Measurements from ENCODE around the gene KCNE4.

The KCNE4 gene

DNA sequence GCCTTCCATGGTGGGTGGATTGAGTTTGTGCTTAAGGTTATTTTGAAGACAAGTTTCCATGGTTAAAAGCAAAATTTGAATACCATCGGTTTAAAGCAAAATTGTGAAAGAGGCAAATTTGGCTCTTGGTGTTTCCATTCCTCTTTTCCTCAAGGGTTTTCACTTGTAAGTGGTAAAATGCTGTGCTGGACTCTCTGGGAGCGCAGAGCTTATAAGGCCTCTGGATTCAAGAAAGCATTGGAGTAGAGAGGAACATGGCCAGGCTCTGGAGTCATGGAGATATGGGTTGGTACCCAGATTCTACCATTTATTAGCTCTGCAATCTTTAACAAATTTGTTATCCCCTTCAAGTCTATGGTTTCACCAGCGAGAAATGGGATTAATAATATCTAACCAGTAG is 17.5 kb downstream of the KCNE4 start:
- TF ChIP-seq, protein P1, sequence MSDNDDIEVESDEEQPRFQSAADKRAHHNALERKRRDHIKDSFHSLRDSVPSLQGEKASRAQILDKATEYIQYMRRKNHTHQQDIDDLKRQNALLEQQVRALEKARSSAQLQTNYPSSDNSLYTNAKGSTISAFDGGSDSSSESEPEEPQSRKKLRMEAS (IDR thresholded peaks at IDR 0.05) = no peak
- no peak for TF ChIP-seq CREB1 (IDR thresholded peaks at IDR 0.05; ENCODE audit: low read depth)
- TF ChIP-seq FOXM1 (IDR thresholded peaks at IDR 0.05; ENCODE audit: borderline replicate concordance, low read depth) = no peak
- TF ChIP-seq, protein P2, sequence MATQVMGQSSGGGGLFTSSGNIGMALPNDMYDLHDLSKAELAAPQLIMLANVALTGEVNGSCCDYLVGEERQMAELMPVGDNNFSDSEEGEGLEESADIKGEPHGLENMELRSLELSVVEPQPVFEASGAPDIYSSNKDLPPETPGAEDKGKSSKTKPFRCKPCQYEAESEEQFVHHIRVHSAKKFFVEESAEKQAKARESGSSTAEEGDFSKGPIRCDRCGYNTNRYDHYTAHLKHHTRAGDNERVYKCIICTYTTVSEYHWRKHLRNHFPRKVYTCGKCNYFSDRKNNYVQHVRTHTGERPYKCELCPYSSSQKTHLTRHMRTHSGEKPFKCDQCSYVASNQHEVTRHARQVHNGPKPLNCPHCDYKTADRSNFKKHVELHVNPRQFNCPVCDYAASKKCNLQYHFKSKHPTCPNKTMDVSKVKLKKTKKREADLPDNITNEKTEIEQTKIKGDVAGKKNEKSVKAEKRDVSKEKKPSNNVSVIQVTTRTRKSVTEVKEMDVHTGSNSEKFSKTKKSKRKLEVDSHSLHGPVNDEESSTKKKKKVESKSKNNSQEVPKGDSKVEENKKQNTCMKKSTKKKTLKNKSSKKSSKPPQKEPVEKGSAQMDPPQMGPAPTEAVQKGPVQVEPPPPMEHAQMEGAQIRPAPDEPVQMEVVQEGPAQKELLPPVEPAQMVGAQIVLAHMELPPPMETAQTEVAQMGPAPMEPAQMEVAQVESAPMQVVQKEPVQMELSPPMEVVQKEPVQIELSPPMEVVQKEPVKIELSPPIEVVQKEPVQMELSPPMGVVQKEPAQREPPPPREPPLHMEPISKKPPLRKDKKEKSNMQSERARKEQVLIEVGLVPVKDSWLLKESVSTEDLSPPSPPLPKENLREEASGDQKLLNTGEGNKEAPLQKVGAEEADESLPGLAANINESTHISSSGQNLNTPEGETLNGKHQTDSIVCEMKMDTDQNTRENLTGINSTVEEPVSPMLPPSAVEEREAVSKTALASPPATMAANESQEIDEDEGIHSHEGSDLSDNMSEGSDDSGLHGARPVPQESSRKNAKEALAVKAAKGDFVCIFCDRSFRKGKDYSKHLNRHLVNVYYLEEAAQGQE (IDR thresholded peaks at IDR 0.05; ENCODE audit: low read depth) = no peak
- TF ChIP-seq RAD21 (IDR thresholded peaks at IDR 0.05; ENCODE audit: low read depth) = no peak
- TF ChIP-seq NFIC (IDR thresholded peaks at IDR 0.05) = no peak
- no peak for TF ChIP-seq TCF12 (IDR thresholded peaks at IDR 0.05; ENCODE audit: low read depth)
- no peak for TF ChIP-seq ZBTB7A (IDR thresholded peaks at IDR 0.05; ENCODE audit: low read depth)
- no peak for TF ChIP-seq EP300 (IDR thresholded peaks at IDR 0.05; ENCODE audit: borderline replicate concordance)
- TF ChIP-seq EGR1 (IDR thresholded peaks at IDR 0.05) = no peak
- no peak for TF ChIP-seq TAF1 (IDR thresholded peaks at IDR 0.05; ENCODE audit: low read depth)
- no peak for TF ChIP-seq CEBPB (IDR thresholded peaks at IDR 0.05)
- TF ChIP-seq YY1 (IDR thresholded peaks at IDR 0.05; ENCODE audit: low read depth) = no peak
- TF ChIP-seq, protein P3, sequence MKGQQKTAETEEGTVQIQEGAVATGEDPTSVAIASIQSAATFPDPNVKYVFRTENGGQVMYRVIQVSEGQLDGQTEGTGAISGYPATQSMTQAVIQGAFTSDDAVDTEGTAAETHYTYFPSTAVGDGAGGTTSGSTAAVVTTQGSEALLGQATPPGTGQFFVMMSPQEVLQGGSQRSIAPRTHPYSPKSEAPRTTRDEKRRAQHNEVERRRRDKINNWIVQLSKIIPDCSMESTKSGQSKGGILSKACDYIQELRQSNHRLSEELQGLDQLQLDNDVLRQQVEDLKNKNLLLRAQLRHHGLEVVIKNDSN (IDR thresholded peaks at IDR 0.05) = no peak

DNA sequence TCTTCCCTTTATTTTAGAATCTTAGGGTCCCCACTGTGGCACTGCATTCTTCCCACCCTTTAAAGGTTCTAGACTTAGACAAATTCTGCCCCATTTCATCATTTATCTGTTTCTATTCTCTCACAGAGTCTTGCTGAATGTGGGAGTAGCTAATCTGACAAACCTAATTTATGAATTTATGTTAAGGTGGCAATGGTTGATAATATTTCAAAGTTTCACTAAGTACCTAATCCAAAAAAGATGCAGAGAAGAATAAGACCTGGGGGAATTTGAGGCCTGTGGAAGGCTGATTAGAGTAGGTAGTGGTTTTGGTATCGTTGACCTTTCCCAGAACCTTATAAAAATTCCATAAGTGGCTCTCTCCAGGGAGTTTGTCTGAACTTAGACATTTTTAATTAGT is 18.0 kb downstream of the KCNE4 start:
- TF ChIP-seq ZBTB7A (IDR thresholded peaks at IDR 0.05; ENCODE audit: low read depth) (no peak), YY1 (IDR thresholded peaks at IDR 0.05; ENCODE audit: low read depth) (no peak), RAD21 (IDR thresholded peaks at IDR 0.05; ENCODE audit: low read depth) (no peak), TCF12 (IDR thresholded peaks at IDR 0.05; ENCODE audit: low read depth) (no peak), CEBPB (IDR thresholded peaks at IDR 0.05) (no peak), EP300 (IDR thresholded peaks at IDR 0.05; ENCODE audit: borderline replicate concordance) (no peak), EGR1 (IDR thresholded peaks at IDR 0.05) (no peak), TAF1 (IDR thresholded peaks at IDR 0.05; ENCODE audit: low read depth) (no peak), NFIC (IDR thresholded peaks at IDR 0.05) (no peak), CREB1 (IDR thresholded peaks at IDR 0.05; ENCODE audit: low read depth) (no peak)
- TF ChIP-seq, protein P3 (IDR thresholded peaks at IDR 0.05) = no peak

DNA sequence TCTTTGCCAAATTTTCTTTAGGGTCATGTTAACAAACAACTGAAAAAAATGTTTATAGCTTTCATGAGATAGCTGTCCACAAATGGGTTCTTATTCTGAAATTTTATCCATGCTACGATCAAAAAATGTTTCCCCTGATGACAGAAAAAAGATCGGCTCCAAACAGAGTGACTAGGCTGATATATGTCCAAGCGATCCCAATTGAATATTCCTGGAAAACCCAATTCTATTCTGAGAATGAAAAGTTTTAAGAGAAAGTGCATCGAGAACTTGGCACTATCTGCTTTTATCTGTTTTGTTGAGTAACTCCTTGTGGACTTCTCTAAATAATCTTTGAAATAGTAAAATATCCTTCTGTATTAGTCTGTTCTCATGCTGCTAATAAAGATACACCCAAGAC is 19.1 kb downstream of the KCNE4 start:
- TF ChIP-seq FOXM1 (IDR thresholded peaks at IDR 0.05; ENCODE audit: borderline replicate concordance, low read depth) = no peak
- TF ChIP-seq, protein P2 (IDR thresholded peaks at IDR 0.05; ENCODE audit: low read depth) = no peak
- TF ChIP-seq TEAD4 (IDR thresholded peaks at IDR 0.05) = no peak
- TF ChIP-seq RAD21 (IDR thresholded peaks at IDR 0.05; ENCODE audit: low read depth) = no peak
- TF ChIP-seq CEBPB (IDR thresholded peaks at IDR 0.05) = no peak
- TF ChIP-seq YY1 (IDR thresholded peaks at IDR 0.05; ENCODE audit: low read depth) = no peak
- TF ChIP-seq EGR1 (IDR thresholded peaks at IDR 0.05) = no peak

DNA sequence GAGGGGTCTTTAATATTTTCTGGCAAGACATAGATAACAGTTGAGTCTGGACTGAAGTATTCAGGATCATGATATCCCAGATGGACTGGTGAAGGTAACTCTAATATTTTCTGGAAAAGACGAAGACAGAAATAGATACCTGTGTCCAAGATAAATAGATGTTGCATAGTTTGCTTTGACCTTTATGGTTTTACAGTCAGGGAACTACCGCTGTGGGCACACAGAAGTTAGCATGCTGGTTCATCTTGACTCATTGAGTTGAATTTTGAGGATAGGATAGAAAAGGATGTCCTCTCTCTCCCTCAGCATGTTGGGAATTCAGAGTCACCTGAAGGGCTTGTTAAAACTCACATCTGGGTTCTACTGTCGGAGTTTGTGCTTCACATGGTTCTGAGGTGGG is 20.8 kb downstream of the KCNE4 start:
- no peak for TF ChIP-seq TAF1 (IDR thresholded peaks at IDR 0.05; ENCODE audit: low read depth)
- TF ChIP-seq CEBPB (IDR thresholded peaks at IDR 0.05) = no peak
- TF ChIP-seq TEAD4 (IDR thresholded peaks at IDR 0.05) = no peak
- no peak for TF ChIP-seq TCF12 (IDR thresholded peaks at IDR 0.05; ENCODE audit: low read depth)
- TF ChIP-seq YY1 (IDR thresholded peaks at IDR 0.05; ENCODE audit: low read depth) = no peak
- no peak for TF ChIP-seq NFIC (IDR thresholded peaks at IDR 0.05)

DNA sequence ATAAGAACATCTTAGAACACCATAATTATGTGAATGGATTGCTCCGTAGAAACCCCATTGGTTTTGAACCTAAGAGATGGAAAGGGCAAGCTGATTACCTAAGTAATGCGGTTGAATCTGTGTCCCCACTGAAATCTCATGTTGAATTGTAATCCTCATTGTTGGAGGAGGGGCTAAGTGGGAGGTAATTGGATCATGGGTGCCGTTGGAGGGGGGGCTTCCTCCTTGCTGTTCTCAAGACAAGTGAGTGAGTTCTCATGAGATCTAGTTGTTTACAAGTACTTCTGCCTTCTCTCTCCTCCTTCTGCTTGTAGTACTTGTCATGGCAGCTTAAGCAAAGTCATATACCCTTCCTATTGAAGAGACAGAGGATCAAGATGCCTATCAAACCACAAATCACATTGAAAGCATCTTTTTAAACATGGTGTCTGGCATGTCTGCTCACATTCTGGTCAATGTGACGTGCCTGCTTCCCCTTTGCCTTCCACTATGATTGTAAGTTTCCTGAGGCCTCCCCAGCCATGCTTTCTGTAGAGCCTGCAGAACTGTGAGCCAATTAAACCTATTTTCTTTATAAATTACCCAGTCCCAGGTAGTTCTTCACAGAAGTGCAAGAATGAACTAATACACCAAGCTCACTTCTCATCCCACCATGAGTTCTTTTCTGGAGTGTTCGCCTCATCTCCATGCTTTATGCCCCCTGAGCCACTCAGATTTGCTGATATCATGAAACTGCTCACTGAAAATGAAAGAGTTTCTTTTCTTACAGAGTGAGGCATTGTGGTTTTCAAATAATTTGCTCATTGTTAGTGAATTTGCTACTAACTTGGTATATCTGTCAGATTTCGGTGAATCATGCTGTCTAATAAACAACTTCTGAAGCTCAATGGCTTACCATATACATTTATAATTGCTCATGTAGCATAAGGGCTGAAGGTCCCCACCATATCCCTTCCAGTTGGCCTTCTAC is 23.6 kb downstream of the KCNE4 start:
- TF ChIP-seq RAD21 (IDR thresholded peaks at IDR 0.05; ENCODE audit: low read depth) (no peak), CEBPB (IDR thresholded peaks at IDR 0.05) (no peak), YY1 (IDR thresholded peaks at IDR 0.05; ENCODE audit: low read depth) (no peak)
- TF ChIP-seq, protein P3 (IDR thresholded peaks at IDR 0.05) = no peak
- TF ChIP-seq, protein P2 (IDR thresholded peaks at IDR 0.05; ENCODE audit: low read depth) = no peak

All from Ishikawa (cell line).